Activated naive CD8-positive, alpha-beta T cell (primary cell): ENCODE results near the gene NBEAL1.

ENCODE experiments used
- H3K27ac Mint-ChIP-seq: one replicate; pipeline ENCODE4 v1.8.0; 2021; ENCODE audit warnings: mixed read lengths
- H3K27me3 Mint-ChIP-seq: one replicate; pipeline ENCODE4 v1.8.0; 2021; ENCODE audit warnings: mixed read lengths
- H3K36me3 Mint-ChIP-seq: one replicate; pipeline ENCODE4 v1.8.0; 2021; ENCODE audit warnings: mixed read lengths
- H3K4me1 Mint-ChIP-seq: one replicate; pipeline ENCODE4 v1.8.0; 2021; ENCODE audit warnings: low read depth, mixed read lengths
- H3K4me3 Mint-ChIP-seq: one replicate; pipeline ENCODE4 v1.8.0; 2021; ENCODE audit warnings: mild to moderate bottlenecking, mixed read lengths
- H3K9me3 Mint-ChIP-seq: one replicate; pipeline ENCODE4 v1.8.0; 2021; ENCODE audit warnings: low read depth, mixed read lengths

Gene NBEAL1

GRCh38 chr2:203261326-203262159 is 246.9 kb downstream of the NBEAL1 start:
- peaks cover 13% of the 10 kb centered on the region for H3K4me1 Mint-ChIP-seq
- no peaks in the 10 kb centered on the region for H3K27me3 Mint-ChIP-seq
- H3K9me3 Mint-ChIP-seq = no peaks in the 10 kb centered on the region
- H3K27ac Mint-ChIP-seq = no peak overlapping the region
- peaks cover 6% of the 10 kb centered on the region for H3K36me3 Mint-ChIP-seq
- no peak overlapping the region for H3K4me3 Mint-ChIP-seq
